Lung microvascular endothelial cell (primary cell): ENCODE data around the gene FPR3. TPM values are rescaled to one million over a fixed set of nuclear protein-coding genes. Genes with fewer than 3 reads are reported as not detected.
"Not testable (repeated sequence)": the region's sequence is repeated elsewhere in the genome, so short reads cannot be mapped to it uniquely, and the experiment has no call there.

Experiments used
- DNase-seq, 2 donors: peaks; one replicate each; pipeline versions ENCODE4 v3.0.0 to v3.0.0-alpha.2; 2010; ENCODE audit warnings: low read depth in 2 of 2
- total RNA-seq: library from RNA; depleted of rRNA; stranded (reverse); fragments of >200 nt; gene quantifications from 2 replicates; pipeline ENCODE4 v1.2.1, GENCODE V29; 2014

The FPR3 gene
- total RNA-seq: under 0.01 TPM in 2 replicates

DNA sequence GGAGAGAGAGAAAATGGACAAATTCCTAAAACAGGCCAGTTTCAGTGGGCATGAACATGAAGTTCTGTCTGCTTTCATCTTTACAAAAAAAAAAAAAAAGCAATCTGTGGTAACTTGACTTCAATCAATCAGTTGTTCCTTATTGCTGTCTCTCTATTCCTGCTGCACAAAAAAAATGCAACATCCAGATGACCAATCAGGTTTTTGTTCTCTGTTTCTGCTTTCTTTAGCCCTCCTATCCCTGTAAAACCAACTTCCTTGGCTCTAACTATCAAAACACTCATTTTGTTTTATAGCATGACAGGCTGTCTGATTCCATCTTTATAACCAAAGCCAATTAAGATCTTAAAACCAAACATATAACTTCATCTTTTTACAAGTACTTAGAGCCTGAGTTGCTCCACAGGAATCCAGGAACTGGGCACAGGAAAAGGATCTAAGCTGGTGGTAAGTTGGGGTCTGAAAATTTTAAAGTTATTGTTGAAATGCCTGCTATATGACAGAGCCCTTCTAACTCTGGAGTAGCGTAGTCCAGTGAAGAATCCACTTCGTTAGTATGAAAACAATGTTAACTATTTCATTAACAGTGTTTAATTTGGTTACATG lies at the start of gene FPR3:
Gene FPR3, plus strand, starts transcription at position 273 of the 606 bp plus-strand sequence. CDS start 28,592 bp downstream, outside the sequence.
- no peak for DNase-seq

GRCh38 chr19:51746731-51747130 lies 48.2 kb upstream of the FPR3 start:
- DNase-seq: no peak

- DNase-seq: no peak
Observed at GRCh38 chr19:51749979-51750378, 45.0 kb upstream of the FPR3 start.

DNA sequence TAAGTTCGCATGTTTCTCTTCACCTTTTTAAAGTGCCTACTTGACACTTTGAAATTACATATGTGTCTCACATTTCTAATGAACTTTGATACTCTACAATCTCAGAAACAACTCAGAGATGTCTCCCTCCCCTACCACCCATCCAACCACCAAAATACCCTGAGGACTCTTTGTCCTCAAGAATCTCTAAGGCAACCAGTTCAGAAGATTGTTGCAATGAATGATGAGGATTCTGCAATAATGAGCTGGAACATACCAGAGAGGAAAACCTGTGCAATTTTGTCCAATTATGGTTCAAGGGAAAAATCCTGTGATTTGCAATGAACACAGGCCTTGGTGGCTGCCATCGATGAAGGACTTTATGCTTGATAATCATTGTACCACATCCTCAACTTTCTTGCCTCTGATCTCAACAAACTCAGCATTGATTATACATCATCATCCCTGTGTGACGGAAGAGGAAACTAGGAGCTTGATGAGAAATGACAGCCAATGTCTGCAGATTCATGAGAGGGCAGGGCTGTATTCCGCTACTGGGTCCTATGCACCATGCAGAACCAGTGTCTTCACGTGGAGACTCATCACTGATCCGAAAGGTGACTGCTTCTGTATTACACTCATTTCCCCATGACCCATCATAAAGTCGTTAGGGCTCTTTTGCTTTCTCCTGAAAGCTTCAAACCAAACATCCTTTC lies 44.4 kb upstream of the FPR3 start:
- DNase-seq: no peak

DNA sequence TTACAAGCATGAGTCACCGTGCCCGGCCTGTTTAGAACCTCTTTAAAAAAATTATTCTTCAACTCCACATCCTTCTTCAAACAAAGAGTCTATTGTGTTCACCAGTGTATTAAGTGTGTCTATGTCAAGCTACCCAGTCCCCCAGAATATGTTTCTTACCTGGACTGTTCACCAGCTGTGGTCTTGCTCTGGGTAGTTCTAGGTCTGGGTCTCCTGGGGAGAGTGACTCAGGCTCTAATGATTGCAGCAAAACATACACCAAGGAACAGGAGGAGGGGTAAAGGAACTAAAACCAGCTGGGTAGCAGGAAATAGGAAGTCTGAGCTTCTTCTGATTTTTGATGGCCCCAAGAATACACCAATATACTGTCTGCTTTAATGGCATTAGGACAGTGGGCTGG lies 43.3 kb upstream of the FPR3 start, which contains the start of gene FPR1:
Gene FPR1, minus strand, starts transcription at position 224 of the 400 bp plus-strand sequence. CDS start 4,884 bp downstream, outside the sequence.
- DNase-seq: no peak

DNA sequence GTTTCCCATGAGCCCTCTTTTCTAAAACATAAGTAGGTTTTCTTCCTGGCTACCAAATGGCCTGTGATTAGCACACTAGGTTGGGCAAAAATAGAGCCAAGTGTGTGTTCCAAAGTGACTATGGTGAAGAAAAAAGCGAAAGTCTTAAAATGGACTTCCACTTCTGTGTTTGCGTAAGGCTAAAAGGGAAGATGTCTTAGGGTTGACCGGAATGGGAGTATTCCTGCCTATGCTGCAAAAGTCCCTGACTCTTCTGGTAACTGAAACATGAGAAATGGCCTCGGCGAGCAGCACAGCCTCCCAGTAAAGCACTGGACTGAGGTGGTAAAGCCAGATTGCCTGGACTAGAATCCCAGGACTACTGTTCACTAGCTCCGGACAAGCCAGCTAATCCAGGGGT lies 40.8 kb upstream of the FPR3 start:
- DNase-seq: no peak

DNA sequence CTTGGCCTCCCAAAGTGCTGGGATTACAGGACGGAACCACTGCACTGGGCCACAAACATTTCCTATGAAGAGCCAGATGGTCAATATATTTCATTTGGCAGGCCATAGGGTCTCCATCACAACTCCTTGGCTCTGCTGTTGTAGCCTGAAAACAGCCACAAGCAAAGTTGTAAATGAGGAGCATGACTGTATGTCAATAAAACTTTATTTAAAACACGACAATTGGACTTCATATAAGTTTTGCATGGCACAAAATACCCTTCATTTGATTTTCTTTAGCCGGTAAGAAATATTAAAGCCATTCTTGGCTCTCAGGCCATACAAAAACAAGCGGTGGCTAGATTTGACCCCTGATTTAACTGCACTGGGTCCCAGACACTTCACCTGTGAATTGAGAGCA lies 40.2 kb upstream of the FPR3 start:
- DNase-seq: no peak

DNA sequence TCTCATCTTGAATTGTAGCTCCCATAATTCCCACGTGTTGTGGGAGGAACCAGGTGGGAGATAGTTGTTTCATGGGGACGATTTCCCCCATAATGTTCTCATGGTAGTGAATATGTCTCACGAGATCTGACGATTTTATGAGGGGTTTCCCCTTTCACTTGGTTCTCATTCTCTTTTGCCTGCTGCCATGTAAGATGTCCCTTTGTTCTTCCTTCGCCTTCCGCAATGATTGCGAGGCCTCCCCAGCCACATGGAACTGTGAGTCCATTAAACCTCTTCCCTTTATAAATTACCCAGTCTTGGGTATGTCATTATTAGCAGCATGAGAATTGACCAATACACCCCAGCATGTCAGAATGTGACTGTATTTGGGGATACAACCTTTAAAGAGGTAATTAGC lies 39.4 kb upstream of the FPR3 start:
- DNase-seq: no peak

GRCh38 chr19:51760697-51761356 lies 34.1 kb upstream of the FPR3 start, which contains the start of gene FPR2:
FPR2 (plus strand) TSS chr19:51761180; CDS start chr19:51768659, 7,479 bp downstream.
- DNase-seq: no peak

DNA sequence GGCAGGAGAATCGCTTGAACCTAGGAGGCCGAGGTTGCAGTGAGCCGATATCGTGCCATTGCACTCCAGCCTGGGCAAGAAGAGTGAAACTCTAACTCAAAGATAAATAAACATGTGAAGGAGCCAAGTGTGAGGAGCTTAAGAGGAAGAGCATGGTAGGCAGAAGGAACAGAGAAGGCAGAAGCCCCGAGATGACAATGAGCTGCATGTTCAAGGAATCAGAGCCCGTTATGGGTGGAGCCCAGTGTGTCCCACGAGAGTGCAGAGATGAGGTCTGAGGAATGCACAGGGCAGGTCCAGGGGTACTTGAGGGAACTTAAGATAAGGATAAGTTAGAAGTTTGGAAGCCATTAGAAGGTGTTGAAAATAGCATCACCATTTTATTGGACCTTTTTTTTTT lies 33.3 kb upstream of the FPR3 start:
- DNase-seq: no peak

GRCh38 chr19:51765086-51765485 lies 29.9 kb upstream of the FPR3 start:
- no peak for DNase-seq

DNA sequence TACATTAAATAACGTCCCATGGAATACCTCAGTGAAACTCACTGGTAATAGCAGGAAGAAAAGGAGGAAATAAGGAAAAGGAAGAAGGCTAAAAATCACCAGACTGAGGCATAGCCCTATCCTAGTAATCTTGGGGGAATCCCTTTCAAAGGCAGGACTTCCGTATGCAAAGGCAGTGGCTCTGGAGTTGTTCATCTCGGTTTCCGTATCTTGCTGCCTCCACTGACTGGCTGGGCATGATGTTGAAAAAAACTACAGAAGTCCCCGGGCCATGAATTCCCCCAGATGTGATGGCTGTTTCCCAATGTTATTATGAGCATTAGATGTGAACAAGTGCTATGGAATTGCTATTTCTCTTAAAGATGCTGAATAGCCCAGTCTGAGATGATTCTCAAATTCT lies 28.5 kb upstream of the FPR3 start:
- no peak for DNase-seq

GRCh38 chr19:51771376-51772130 lies 23.4 kb upstream of the FPR3 start:
- no peak for DNase-seq

- no peak for DNase-seq
Observed at GRCh38 chr19:51772977-51773376, 22.0 kb upstream of the FPR3 start.

DNA sequence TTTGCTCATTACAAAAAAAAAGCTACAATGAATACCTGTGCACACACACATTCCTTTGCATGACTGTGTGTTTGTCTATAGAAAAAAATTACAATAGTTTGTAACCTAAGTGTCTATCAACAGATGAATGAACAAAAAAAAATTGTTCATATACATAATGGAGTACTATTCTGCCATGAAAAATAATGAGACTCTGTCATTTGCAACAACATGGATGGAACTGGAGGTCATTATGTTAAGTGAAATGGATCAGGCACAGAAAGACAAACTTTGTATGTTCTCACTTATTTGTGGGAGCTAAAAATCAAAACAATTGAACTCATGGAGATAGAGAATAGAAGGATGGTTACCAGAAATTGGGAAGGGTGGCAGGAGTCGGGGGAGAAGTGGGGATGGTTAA lies 18.4 kb upstream of the FPR3 start:
- not testable (repeated sequence) for DNase-seq

GRCh38 chr19:51777570-51778462 lies 17.1 kb upstream of the FPR3 start:
- peak; percentile 84 to 90 for DNase-seq

DNA sequence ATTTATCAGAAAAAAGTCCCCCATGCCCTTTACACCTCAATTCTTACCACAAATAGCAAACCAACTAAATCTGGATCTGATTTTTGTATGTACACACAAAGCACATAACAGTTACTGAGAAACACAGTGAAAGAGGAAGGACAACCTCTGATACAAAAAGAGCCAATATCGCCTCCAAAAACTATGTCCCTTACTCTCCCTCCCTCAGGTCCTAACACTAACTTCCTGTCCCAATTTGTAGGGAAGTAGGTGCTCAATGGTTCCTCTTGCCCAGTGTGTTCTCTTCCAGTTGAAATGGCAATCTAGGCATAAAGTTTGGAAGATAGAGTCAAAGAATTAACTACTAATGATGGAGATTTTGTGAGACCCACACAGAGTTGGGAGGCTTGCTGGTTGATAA lies 15.8 kb upstream of the FPR3 start:
- no peak for DNase-seq

- no peak for DNase-seq
Observed at GRCh38 chr19:51779703-51780102, 15.3 kb upstream of the FPR3 start.

- DNase-seq: no peak
Observed at GRCh38 chr19:51780270-51780669, 14.7 kb upstream of the FPR3 start.

DNA sequence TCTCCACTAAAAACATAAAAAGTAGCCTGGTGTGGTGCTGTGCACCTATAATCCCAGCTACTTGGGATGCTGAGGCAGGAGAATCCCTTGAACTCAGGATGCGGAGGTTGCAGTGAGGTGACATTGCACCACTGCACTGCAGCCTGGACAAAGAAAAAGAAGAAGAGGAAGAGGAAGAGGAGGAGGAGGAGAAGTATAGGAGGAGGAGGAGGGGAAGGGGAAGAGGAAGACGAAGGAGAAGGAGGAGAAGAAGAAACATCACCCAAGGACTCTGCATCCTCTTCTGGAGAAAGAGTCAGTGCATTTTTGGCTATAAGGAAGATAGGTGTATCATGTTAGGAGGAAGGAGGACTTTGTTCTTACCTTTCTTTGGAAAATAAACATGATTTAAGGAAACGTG lies 13.0 kb upstream of the FPR3 start:
- DNase-seq: no peak

GRCh38 chr19:51783372-51783771 lies 11.6 kb upstream of the FPR3 start:
- peak; percentile 8 to 36 for DNase-seq
